H1 (cell line): ENCODE data around the gene INHBB. TPM values are rescaled to one million over a fixed set of nuclear protein-coding genes. Genes with fewer than 3 reads are reported as not detected.

Source experiments
- BCL11A ChIP-seq, 2 experiments: IDR thresholded peaks; one replicate each; pipeline ENCODE4 v1.6.1; 2011; ENCODE audit warnings: low read depth in 2 of 2, low read length in 2 of 2, mild to moderate bottlenecking in 2 of 2
- CBX5 ChIP-seq: fragments of 300-800, 300-1000 bp; sonication (generic); IDR thresholded peaks from 2 replicates; pipeline ENCODE4 v1.7.1; 2016; ENCODE audit warnings: antibody characterized with exemption, low read length, low read depth
- GTF2F1 ChIP-seq: IDR thresholded peaks from 2 replicates; pipeline ENCODE4 v1.6.1; 2012; ENCODE audit warnings: low read depth, low read length, improper control_type of control experiment, borderline replicate concordance
- JUND ChIP-seq: IDR thresholded peaks from 2 replicates; pipeline ENCODE4 v1.6.1; 2011; ENCODE audit warnings: mild to moderate bottlenecking, improper control_type of control experiment, low read length
- NANOG ChIP-seq: IDR thresholded peaks from 2 replicates; pipeline ENCODE4 v1.6.1; 2011; ENCODE audit warnings: low read length, low read depth, mild to moderate bottlenecking, inconsistent platforms; ENCODE audit not compliant: insufficient read depth, poor library complexity, severe bottlenecking
- POLR2A ChIP-seq, 2 experiments: IDR thresholded peaks; 1 replicate in 1 of 2; 2 replicates in 1 of 2; pipeline ENCODE4 v1.6.1; 2011; ENCODE audit warnings: low read depth in 2 of 2, low read length in 2 of 2, mild to moderate bottlenecking in 2 of 2; ENCODE audit errors: control extremely low read depth in 1 of 2
- TAF1 ChIP-seq: IDR thresholded peaks from 2 replicates; pipeline ENCODE4 v1.6.1; 2011; ENCODE audit warnings: mild to moderate bottlenecking, low read depth, low read length
- polyA plus RNA-seq, 7 experiments: library from polyadenylated mRNA; depleted of rRNA in 3 of 7; stranded (reverse) in 5 of 7; unstranded in 2 of 7; fragments of >200 nt in 5 of 7; fragments of 200-250 nt in 2 of 7; gene quantifications; 1 replicate in 5 of 7; 2 replicates in 1 of 7; 4 replicates in 1 of 7; pipeline versions ENCODE4 v1.2.1 to v1.2.3, GENCODE V29; 2011 to 2013; ENCODE audit warnings: missing spikeins in 2 of 7, mixed read lengths in 2 of 7
- total RNA-seq: library from RNA; stranded (reverse); fragmentation: NEBNext Ultra II Directional; extraction: Animal tissue kit (Norgen Biotek cat#: 25700); gene quantifications from 2 replicates; pipeline ENCODE4 v1.2.1, GENCODE V29; 2021
- TF ChIP-seq, protein P1 (sequence below): fragments of 300-600 bp; sonication (generic); IDR thresholded peaks from 2 replicates; pipeline ENCODE4 v1.7.1; 2012; ENCODE audit warnings: low read length, moderate library complexity, mild to moderate bottlenecking, inconsistent platforms; ENCODE audit not compliant: insufficient replicate concordance
- TF ChIP-seq, protein P2 (sequence below): IDR thresholded peaks from 2 replicates; pipeline ENCODE4 v1.6.1; 2012; ENCODE audit warnings: inconsistent platforms

INHBB gene
- total and polyA plus RNA-seq, 2 of the 8 experiments (the other 6 are each of a cell fraction or from before 2014, with no cell fraction given), result 0.30 to 0.32 TPM

DNA sequence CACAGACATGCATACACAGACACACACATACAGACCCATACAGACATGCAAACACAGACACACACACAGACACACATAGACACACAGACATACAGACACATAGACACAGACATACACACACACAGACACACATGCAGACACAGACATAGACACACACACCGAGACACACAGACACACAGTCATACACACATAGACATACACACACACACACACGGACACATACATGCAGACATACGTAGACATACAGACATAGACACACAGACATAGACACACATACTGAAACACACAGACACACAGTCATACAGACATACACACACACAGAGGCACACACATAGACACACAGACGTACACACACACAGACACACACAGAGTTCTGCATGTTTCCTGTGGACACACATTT lies 26.9 kb downstream of the INHBB start (continued):
- TF ChIP-seq, protein P1, sequence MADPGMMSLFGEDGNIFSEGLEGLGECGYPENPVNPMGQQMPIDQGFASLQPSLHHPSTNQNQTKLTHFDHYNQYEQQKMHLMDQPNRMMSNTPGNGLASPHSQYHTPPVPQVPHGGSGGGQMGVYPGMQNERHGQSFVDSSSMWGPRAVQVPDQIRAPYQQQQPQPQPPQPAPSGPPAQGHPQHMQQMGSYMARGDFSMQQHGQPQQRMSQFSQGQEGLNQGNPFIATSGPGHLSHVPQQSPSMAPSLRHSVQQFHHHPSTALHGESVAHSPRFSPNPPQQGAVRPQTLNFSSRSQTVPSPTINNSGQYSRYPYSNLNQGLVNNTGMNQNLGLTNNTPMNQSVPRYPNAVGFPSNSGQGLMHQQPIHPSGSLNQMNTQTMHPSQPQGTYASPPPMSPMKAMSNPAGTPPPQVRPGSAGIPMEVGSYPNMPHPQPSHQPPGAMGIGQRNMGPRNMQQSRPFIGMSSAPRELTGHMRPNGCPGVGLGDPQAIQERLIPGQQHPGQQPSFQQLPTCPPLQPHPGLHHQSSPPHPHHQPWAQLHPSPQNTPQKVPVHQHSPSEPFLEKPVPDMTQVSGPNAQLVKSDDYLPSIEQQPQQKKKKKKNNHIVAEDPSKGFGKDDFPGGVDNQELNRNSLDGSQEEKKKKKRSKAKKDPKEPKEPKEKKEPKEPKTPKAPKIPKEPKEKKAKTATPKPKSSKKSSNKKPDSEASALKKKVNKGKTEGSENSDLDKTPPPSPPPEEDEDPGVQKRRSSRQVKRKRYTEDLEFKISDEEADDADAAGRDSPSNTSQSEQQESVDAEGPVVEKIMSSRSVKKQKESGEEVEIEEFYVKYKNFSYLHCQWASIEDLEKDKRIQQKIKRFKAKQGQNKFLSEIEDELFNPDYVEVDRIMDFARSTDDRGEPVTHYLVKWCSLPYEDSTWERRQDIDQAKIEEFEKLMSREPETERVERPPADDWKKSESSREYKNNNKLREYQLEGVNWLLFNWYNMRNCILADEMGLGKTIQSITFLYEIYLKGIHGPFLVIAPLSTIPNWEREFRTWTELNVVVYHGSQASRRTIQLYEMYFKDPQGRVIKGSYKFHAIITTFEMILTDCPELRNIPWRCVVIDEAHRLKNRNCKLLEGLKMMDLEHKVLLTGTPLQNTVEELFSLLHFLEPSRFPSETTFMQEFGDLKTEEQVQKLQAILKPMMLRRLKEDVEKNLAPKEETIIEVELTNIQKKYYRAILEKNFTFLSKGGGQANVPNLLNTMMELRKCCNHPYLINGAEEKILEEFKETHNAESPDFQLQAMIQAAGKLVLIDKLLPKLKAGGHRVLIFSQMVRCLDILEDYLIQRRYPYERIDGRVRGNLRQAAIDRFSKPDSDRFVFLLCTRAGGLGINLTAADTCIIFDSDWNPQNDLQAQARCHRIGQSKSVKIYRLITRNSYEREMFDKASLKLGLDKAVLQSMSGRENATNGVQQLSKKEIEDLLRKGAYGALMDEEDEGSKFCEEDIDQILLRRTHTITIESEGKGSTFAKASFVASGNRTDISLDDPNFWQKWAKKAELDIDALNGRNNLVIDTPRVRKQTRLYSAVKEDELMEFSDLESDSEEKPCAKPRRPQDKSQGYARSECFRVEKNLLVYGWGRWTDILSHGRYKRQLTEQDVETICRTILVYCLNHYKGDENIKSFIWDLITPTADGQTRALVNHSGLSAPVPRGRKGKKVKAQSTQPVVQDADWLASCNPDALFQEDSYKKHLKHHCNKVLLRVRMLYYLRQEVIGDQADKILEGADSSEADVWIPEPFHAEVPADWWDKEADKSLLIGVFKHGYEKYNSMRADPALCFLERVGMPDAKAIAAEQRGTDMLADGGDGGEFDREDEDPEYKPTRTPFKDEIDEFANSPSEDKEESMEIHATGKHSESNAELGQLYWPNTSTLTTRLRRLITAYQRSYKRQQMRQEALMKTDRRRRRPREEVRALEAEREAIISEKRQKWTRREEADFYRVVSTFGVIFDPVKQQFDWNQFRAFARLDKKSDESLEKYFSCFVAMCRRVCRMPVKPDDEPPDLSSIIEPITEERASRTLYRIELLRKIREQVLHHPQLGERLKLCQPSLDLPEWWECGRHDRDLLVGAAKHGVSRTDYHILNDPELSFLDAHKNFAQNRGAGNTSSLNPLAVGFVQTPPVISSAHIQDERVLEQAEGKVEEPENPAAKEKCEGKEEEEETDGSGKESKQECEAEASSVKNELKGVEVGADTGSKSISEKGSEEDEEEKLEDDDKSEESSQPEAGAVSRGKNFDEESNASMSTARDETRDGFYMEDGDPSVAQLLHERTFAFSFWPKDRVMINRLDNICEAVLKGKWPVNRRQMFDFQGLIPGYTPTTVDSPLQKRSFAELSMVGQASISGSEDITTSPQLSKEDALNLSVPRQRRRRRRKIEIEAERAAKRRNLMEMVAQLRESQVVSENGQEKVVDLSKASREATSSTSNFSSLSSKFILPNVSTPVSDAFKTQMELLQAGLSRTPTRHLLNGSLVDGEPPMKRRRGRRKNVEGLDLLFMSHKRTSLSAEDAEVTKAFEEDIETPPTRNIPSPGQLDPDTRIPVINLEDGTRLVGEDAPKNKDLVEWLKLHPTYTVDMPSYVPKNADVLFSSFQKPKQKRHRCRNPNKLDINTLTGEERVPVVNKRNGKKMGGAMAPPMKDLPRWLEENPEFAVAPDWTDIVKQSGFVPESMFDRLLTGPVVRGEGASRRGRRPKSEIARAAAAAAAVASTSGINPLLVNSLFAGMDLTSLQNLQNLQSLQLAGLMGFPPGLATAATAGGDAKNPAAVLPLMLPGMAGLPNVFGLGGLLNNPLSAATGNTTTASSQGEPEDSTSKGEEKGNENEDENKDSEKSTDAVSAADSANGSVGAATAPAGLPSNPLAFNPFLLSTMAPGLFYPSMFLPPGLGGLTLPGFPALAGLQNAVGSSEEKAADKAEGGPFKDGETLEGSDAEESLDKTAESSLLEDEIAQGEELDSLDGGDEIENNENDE, result no peak
- TF ChIP-seq CBX5, result no peak
- TF ChIP-seq POLR2A (IDR thresholded peaks at IDR 0.05; ENCODE audit: control extremely low read depth in 1 of 2, low read depth in 2 of 2, low read length in 2 of 2), result no peak
- no peak for TF ChIP-seq TAF1
- no peak for TF ChIP-seq NANOG
- no peak for TF ChIP-seq JUND
- no peak for TF ChIP-seq BCL11A (IDR thresholded peaks at IDR 0.05; ENCODE audit: low read depth in 2 of 2, low read length in 2 of 2)
- TF ChIP-seq, protein P2, sequence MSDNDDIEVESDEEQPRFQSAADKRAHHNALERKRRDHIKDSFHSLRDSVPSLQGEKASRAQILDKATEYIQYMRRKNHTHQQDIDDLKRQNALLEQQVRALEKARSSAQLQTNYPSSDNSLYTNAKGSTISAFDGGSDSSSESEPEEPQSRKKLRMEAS, result no peak
- no peak for TF ChIP-seq GTF2F1
